ENCODE data around the gene MRPL49.
A peak's percentile ranks its signal among the peaks of the same experiment; 100 is the strongest.

Gene MRPL49

GRCh38 chr11:65121865-65122696, at the start of gene MRPL49, which contains the start of gene FAU:
MRPL49 (plus strand) TSS chr11:65122321; CDS start chr11:65122347, 26 bp downstream.
FAU (minus strand) TSS chr11:65122134; CDS start chr11:65121813, 321 bp downstream.
- DNase-seq (ENCODE audit: low read depth) = peak; percentile 97

GRCh38 chr11:65072631-65072966, 49.5 kb upstream of the MRPL49 start:
- no peak for DNase-seq (ENCODE audit: low read depth)

GRCh38 chr11:65077451-65077850, 44.7 kb upstream of the MRPL49 start:
- DNase-seq (ENCODE audit: low read depth) = no peak

- DNase-seq (ENCODE audit: low read depth) = peak; percentile 46
These were observed 44.0 kb upstream of the MRPL49 start for GRCh38 chr11:65078151-65078550.

- DNase-seq (ENCODE audit: low read depth) = no peak
These were observed 43.3 kb upstream of the MRPL49 start for GRCh38 chr11:65078786-65079342.

- DNase-seq (ENCODE audit: low read depth) = no peak
These were observed 38.8 kb upstream of the MRPL49 start for GRCh38 chr11:65083134-65083833.

DNA sequence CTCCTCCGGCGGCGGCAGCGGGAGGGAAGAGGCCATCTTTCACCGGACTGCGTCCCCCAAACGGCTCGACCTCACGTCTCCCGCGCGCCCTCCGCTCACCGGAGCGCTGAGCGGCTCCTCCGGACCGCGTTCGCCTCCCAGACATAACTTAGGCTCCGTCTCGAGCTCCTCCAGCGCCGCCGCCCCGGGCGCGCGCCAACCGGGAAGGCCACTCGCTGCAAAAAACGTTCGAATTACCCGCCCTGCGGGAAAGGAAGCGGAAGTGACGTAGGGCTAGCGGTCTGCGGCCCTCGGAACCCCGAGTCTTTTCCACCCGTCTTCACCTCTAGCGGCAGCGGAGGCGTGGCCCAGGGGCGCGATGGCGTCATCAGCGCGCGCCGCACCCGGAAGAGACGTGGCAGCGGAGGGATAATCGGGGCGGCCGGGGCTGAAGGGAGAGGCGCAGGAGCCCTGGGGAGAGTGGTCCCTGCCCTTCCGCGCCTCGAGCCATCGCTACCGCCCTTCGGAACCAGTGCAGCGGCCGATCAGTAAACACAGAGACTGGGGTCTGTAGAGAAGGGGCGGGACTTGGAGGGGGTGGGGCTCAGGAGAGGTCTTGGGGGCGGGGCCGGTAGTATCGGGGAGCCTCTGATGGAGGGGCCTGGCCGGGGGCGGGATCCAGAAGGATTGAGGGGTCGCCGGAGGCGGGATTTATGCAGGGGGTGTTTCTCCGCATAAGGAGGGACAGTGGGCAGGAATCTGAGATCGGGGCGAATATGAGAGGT, 38.1 kb upstream of the MRPL49 start, which contains the start of the genes CDCA5 and ZFPL1:
TSS of gene CDCA5 (minus strand) at position 207 of the 764 bp plus-strand sequence. CDS start at position 145, 62 bp downstream.
TSS of gene ZFPL1 (plus strand) at position 389 of the 764 bp plus-strand sequence. CDS start 477 bp downstream, outside the sequence.
- peak; percentile 96 for DNase-seq (ENCODE audit: low read depth)

DNA sequence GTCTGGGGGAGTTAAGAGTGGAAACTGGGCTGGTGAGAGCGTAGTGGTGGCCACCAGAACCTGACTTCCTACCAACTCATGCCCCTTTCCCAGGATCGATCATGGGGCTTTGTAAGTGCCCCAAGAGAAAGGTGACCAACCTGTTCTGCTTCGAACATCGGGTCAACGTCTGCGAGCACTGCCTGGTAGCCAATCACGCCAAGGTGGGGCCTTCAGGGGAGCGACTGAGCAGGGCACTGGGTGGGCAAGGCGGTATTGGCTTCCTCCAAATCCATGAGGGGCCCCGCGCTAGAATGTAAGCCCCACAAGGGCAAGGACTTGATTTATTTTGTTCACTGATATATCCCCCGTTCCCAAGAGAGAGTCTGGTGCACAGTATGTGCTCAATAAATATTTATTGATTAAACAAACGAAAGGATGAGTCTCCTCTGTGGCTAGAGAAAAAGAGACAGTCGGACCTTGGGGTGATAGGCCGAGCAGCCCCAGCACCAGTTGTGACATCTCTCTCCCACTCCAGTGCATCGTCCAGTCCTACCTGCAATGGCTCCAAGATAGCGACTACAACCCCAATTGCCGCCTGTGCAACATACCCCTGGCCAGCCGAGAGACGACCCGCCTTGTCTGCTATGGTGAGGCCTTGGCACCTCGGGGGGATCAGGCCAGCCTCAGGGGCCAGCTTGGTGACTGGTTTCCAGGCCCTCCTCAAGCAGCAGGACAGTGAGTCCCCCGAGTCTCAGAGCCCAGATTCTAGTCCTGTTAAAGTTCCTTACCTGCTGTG, 37.3 kb upstream of the MRPL49 start:
- no peak for DNase-seq (ENCODE audit: low read depth)

GRCh38 chr11:65085446-65085845, 36.7 kb upstream of the MRPL49 start:
- no peak for DNase-seq (ENCODE audit: low read depth)

DNA sequence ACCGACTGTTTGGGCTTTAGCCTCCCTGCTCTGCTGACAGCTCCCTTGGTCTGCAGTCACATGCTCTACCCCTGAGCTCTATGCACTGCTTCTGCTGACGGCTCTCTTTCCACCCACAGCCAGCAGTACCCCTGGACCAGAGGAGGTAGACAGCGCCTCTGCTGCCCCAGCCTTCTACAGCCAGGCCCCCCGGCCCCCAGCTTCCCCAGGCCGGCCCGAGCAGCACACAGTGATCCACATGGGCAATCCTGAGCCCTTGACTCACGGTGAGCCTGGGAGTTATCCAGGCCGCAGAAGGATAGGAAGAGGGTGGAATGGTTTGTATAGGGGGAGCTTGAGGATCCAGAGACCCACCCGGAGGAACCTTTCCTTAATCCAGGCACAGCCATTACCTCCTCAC, 35.3 kb upstream of the MRPL49 start:
- no peak for DNase-seq (ENCODE audit: low read depth)

DNA sequence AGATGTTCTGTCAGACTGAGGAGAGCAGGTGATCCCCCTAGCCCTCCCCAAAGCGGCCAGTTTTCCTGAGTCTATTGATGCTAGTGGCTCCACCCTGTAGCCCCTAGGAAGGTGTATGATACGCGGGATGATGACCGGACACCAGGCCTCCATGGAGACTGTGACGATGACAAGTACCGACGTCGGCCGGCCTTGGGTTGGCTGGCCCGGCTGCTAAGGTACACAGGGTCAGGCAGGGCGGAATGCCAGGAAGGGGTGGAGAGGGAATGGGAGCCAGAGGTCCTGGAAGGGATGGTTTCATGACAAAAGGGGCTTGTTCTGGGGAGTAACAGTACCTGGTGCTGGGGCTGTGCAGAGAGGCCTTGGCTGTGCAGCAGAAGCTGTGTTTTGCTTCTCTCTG, 34.9 kb upstream of the MRPL49 start:
- no peak for DNase-seq (ENCODE audit: low read depth)

DNA sequence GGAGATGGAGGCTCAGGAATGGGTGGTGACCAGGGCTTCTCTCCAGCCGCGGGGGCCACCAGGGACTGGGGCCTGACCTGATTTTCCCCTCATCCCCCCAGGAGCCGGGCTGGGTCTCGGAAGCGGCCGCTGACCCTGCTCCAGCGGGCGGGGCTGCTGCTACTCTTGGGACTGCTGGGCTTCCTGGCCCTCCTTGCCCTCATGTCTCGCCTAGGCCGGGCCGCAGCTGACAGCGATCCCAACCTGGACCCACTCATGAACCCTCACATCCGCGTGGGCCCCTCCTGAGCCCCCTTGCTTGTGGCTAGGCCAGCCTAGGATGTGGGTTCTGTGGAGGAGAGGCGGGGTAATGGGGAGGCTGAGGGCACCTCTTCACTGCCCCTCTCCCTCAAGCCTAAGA, 34.3 kb upstream of the MRPL49 start:
- no peak for DNase-seq (ENCODE audit: low read depth)

DNA sequence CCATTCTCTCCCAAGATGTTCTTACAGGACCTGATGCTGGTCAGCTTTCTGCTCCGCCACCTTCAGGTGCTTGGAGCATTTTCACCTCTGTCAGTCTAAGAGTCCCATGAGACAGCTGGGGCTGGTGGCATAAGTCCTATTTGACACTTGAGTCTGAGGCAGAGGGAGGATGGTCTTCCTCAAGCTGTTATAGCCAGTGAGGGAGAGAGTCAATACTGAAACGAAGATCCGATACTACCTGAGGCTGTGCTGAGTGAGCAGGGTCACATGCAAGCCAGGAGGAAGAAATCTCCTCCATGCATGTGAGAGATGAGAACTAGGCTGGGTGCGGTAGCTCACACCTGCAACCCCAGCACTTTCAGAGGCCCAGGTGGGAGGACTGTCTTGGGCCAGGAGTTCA, 32.5 kb upstream of the MRPL49 start:
- no peak for DNase-seq (ENCODE audit: low read depth)

DNA sequence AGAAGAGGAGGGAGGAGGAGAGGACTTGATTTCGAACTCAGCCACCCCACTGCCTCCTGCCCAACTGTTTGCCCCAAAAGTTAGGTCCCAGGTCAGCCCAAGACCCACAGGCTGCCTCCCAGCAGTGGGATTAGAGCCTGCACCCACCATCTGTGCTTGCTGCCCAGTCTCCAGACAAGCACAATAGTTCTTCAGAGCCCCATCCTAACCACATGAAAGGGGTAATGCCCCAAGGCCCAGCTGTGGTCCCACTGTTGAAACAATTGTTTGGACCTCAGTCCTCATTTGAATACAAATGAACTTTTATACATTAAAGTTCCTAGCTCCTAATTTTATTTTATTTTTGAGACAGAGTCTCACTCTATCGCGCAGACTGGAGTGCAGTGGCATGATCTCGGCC, 31.5 kb upstream of the MRPL49 start:
- DNase-seq (ENCODE audit: low read depth) = no peak

- no peak for DNase-seq (ENCODE audit: low read depth)
These were observed 26.7 kb upstream of the MRPL49 start for GRCh38 chr11:65095427-65095826.

DNA sequence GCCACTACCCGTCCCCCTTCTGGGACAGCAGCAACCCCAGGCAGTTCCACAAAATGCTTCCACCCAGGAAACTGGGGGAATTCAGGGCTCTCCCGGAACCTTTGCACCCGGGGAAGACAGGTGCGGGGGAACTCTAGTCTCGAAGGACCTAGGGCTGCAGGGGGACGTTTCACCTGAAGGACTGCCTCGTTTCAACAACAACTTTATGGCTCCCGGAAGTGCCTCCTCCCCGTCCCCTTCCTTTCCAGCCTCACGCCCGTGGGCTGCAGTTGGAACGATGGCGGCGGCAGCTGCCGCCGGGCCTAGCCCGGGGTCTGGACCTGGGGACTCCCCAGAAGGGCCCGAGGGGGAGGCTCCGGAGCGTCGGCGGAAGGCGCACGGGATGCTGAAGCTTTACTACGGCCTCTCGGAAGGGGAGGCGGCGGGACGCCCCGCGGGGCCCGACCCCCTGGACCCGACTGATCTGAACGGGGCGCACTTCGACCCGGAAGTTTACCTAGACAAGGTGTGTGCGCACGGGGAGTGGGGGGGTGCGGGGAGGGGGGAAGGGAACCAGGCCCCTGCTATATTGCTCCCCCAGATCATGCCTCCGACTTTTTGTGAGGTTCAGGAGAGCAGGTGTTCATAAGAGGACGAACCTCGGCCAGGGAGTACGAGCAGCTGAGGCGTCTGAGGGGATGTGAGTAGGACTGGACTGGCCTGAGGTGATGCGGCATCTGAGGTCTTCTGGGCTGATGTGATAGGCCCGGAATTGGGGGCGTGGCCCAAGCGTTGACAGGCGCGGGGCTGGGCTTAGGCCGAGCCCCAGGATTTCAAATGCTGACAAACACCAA, 25.9 kb upstream of the MRPL49 start, which contains the start of gene VPS51:
TSS of gene VPS51 (plus strand) at position 241 of the 833 bp plus-strand sequence. CDS start at position 278, 37 bp downstream.
- DNase-seq (ENCODE audit: low read depth) = peak; percentile 67

GRCh38 chr11:65096926-65097325, 25.2 kb upstream of the MRPL49 start:
- DNase-seq (ENCODE audit: low read depth) = no peak

DNA sequence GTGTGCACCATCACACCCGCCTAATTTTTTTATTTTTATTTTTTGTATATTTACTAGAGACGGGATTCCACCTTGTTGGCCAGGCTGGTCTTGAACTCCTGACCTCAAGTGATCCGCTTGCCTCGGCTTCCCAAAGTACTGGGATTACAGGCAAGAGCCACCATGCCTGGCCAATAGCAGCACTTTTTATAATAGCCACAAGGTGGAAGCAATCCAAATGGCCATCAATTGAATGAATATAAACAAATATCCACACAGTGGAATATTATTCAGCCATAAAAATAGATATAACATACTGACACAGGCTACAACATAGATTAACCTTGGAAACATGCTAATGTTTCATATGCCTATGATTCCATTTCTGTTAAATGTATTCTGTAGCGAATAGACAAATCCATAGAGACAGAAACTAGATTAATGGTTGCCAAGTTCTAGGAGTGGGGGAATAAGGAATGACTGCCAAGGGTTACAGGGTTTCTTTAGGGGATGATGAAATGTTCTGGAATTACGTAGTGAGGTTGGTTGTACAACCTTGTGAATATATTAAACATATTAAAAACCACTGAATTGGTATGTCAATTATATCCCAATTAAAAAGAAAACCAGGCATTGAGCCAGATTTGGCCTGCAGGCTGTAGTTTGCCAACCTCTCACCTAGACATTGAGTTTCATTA, 21.3 kb upstream of the MRPL49 start:
- no peak for DNase-seq (ENCODE audit: low read depth)
